K562 (cell line): ENCODE results near the gene DRC1. TPM values are rescaled to one million over a fixed set of nuclear protein-coding genes. Genes with fewer than 3 reads are reported as not detected.
A peak's percentile ranks its signal among the peaks of the same experiment; 100 is the strongest.

Experiments used
- ATAC-seq: fragments of 200-7000 bp; cut with Tn5 transposase; 3 replicates; pipeline ENCODE4 v1.9.1; 2020; ENCODE audit warnings: moderate library complexity
- BruUV-seq: library from RNA; stranded (reverse); fragments of 400-500 nt; replicated peaks from 2 replicates; lab custom pipeline; 2021; lab: Mats Ljungman, UMichigan
- CTCF ChIA-PET: fragments of 300-600 bp; formaldehyde crosslinking; extraction: SDS; loops from one replicate; lab custom pipeline; 2021; ENCODE audit warnings: low intra/inter-chr PET ratio; lab: Yijun Ruan, JAX
- POLR2A ChIA-PET: fragments of 300-600, 350-650 bp; sonication (Branson Sonifier 250); formaldehyde crosslinking; extraction: SDS; loops from one replicate; lab custom pipeline; 2021; ENCODE audit warnings: antibody characterized with exemption, inconsistent platforms; lab: Yijun Ruan, JAX
- DNase-seq, 4 experiments: peaks; one replicate each; pipeline versions ENCODE4 v3.0.0 to v3.0.0-alpha.2; 2011 to 2018; ENCODE audit warnings: low spot score in 3 of 4, mixed read lengths in 3 of 4; ENCODE audit errors: extremely low read depth in 1 of 4
- FAIRE-seq: peaks from 2 replicates; lab custom pipeline; 2011; peaks lifted over from hg19 to GRCh38; lab: Jason Lieb, UNC
- H2AFZ ChIP-seq: 2 replicates; pipeline ENCODE4 v1.6.0; 2011; ENCODE audit warnings: low read depth, low read length, control low read depth, inconsistent platforms
- H3K27ac ChIP-seq: fragments of 200-600 bp; 3 replicates; pipeline ENCODE4 v1.8.0; 2011; ENCODE audit warnings: low read depth, mild to moderate bottlenecking, control low read depth, inconsistent platforms, low read length, moderate library complexity, mixed read lengths; ENCODE audit errors: extremely low read depth
- H3K27me3 ChIP-seq, 2 experiments: fragments of 300-600 bp in 1 of 2; 2 replicates in 1 of 2; 3 replicates in 1 of 2; pipeline versions ENCODE4 v1.6.0 to v1.8.0; 2011; ENCODE audit warnings: inconsistent platforms in 2 of 2, low read length in 2 of 2, mild to moderate bottlenecking in 1 of 2, mixed read lengths in 1 of 2, moderate library complexity in 1 of 2; ENCODE audit not compliant: control insufficient read depth in 2 of 2, insufficient read depth in 2 of 2
- H3K36me3 ChIP-seq: fragments of 300-600 bp; 3 replicates; pipeline ENCODE4 v1.8.0; 2011; ENCODE audit warnings: mild to moderate bottlenecking, low read length, inconsistent platforms; ENCODE audit not compliant: control insufficient read depth, insufficient read depth
- H3K4me1 ChIP-seq, 2 experiments: fragments of 200-600 bp in 1 of 2; replicated peaks in 1 of 2; 2 replicates in 1 of 2; 3 replicates in 1 of 2; pipeline versions ENCODE4 v1.5.1 to v1.8.0; 2011; ENCODE audit warnings: inconsistent platforms in 2 of 2, low read length in 2 of 2, mild to moderate bottlenecking in 1 of 2, mixed read lengths in 1 of 2, moderate library complexity in 1 of 2; ENCODE audit not compliant: control insufficient read depth in 2 of 2, insufficient read depth in 2 of 2
- H3K4me2 ChIP-seq: 2 replicates; pipeline ENCODE4 v1.6.1; 2011; ENCODE audit warnings: low read length, control low read depth, inconsistent platforms, mixed read lengths; ENCODE audit not compliant: insufficient read depth
- H3K4me3 ChIP-seq: fragments of 200-600 bp; sonication (generic), shearing (Covaris generic); 2 replicates; pipeline ENCODE4 v1.5.1; 2016; ENCODE audit warnings: control low read depth, inconsistent platforms
- H3K79me2 ChIP-seq: fragments of 200-600 bp; 3 replicates; pipeline ENCODE4 v1.8.0; 2011; ENCODE audit warnings: low read length, inconsistent platforms; ENCODE audit not compliant: control insufficient read depth, insufficient read depth
- H3K9ac ChIP-seq, 2 experiments: 2 replicates each; pipeline versions ENCODE4 v1.6.0 to v1.6.1; 2011; ENCODE audit warnings: low read depth in 2 of 2, low read length in 2 of 2, control low read depth in 1 of 2, inconsistent platforms in 1 of 2, mild to moderate bottlenecking in 1 of 2, mixed read lengths in 1 of 2; ENCODE audit not compliant: insufficient read depth in 1 of 2
- H3K9me1 ChIP-seq: one replicate; pipeline ENCODE4 v1.6.0; 2011; ENCODE audit warnings: inconsistent platforms, mild to moderate bottlenecking, low read length, moderate library complexity; ENCODE audit not compliant: control insufficient read depth, insufficient read depth
- H3K9me3 ChIP-seq: replicated peaks from 2 replicates; pipeline ENCODE4 v1.5.1; 2011; ENCODE audit warnings: low read depth, low read length, inconsistent platforms; ENCODE audit not compliant: control insufficient read depth, insufficient read depth
- H4K20me1 ChIP-seq: replicated peaks from 2 replicates; pipeline ENCODE4 v1.6.1; 2011; ENCODE audit warnings: low read length, inconsistent platforms, mixed read lengths; ENCODE audit not compliant: control insufficient read depth, insufficient read depth
- ASH1L ChIP-seq: fragments of 450-650 bp; IDR thresholded peaks from 2 replicates; pipeline ENCODE4 v1.6.1; 2018; ENCODE audit warnings: borderline replicate concordance, mild to moderate bottlenecking, low read depth; ENCODE audit not compliant: partially characterized antibody
- C11orf30 ChIP-seq: fragments of 450-650 bp; IDR thresholded peaks from 2 replicates; pipeline ENCODE4 v1.6.1; 2016; ENCODE audit warnings: low read depth, mild to moderate bottlenecking
- CEBPB ChIP-seq: fragments of 450-650 bp; IDR thresholded peaks from 2 replicates; pipeline ENCODE4 v1.6.1; 2016; ENCODE audit warnings: missing genetic modification characterization, missing compliant biosample characterization
- GABPB2 ChIP-seq: fragments of 250-450 bp; sonication (Bioruptor Pico); conservative IDR thresholded peaks from 2 replicates; pipeline ENCODE4 v1.5.1; 2021; ENCODE audit warnings: mild to moderate bottlenecking
- MTA1 ChIP-seq: fragments of 450-650 bp; IDR thresholded peaks from 2 replicates; pipeline ENCODE4 v1.6.1; 2017; ENCODE audit warnings: borderline replicate concordance
- NRF1 ChIP-seq, 2 experiments: fragments of 450-650 bp; IDR thresholded peaks in 1 of 2; conservative IDR thresholded peaks in 1 of 2; 2 replicates each; pipeline ENCODE4 v1.6.1; 2014; ENCODE audit warnings: mild to moderate bottlenecking in 2 of 2
- RAD21 ChIP-seq, 2 experiments: fragments of 250-450 bp in 1 of 2; fragments of 450-650 bp in 1 of 2; sonication (Bioruptor Pico) in 1 of 2; formaldehyde crosslinking in 1 of 2; IDR thresholded peaks in 1 of 2; conservative IDR thresholded peaks in 1 of 2; 2 replicates each; pipeline versions ENCODE4 v1.4.0 to v1.8.0; 2020 to 2022; ENCODE audit warnings: mild to moderate bottlenecking in 2 of 2, moderate library complexity in 1 of 2
- WGBS: fragments of 100-300 bp; shearing (Covaris generic); methylation state at CpG from one replicate; pipeline ENCODE4 v1.1.6; 2016; ENCODE audit warnings: low coverage, mixed read lengths; ENCODE audit not compliant: insufficient coverage; ENCODE audit errors: missing lambda C conversion rate; 5-methylcytosine and 5-hydroxymethylcytosine counted together
- in situ Hi-C: fragments of 300-500 bp; cut with MboI; formaldehyde crosslinking; loops from 4 replicates; pipeline ENCODE4 v1.15.0; 2018; ENCODE audit warnings: inconsistent platforms, mixed read lengths
- intact Hi-C: fragments of 100-400 bp; cut with micrococcal nuclease; formaldehyde crosslinking; loops from 2 replicates; pipeline ENCODE4 v1.14.2; 2022
- polyA plus RNA-seq, 8 experiments: library from polyadenylated mRNA; depleted of rRNA in 4 of 8; stranded (reverse) in 5 of 8; unstranded in 3 of 8; fragments of >200 nt; fragmentation: Nextera tagmentation in 2 of 8; fragmentation: Illumina TruSeq in 1 of 8; extraction: Ambion mirVana in 2 of 8; extraction: Trizol in 1 of 8; gene quantifications; 2 replicates each; pipeline versions ENCODE4 v1.2.1 to v1.2.3, GENCODE V29; 2011 to 2014; ENCODE audit warnings: inconsistent platforms in 1 of 8, missing spikeins in 1 of 8
- total RNA-seq, 7 experiments: library from RNA; depleted of rRNA in 6 of 7; stranded (reverse); fragments of >200 nt in 6 of 7; fragmentation: Illumina TruSeq in 2 of 7; extraction: Trizol in 2 of 7; gene quantifications; 2 replicates each; pipeline versions ENCODE4 v1.2.1 to v1.2.3, GENCODE V29; 2011 to 2021; ENCODE audit warnings: low replicate concordance in 1 of 7
- TF ChIP-seq, protein P1 (sequence below): IDR thresholded peaks from 2 replicates; pipeline ENCODE4 v1.6.1; 2016; ENCODE audit warnings: missing genetic modification characterization, missing compliant biosample characterization
- TF ChIP-seq, protein P2 (sequence below): sonication (generic); formaldehyde crosslinking; IDR thresholded peaks from 2 replicates; pipeline ENCODE4 v1.8.1; 2023; ENCODE audit warnings: mild to moderate bottlenecking, missing genetic modification reagents
- TF ChIP-seq, protein P3 (sequence below): sonication (generic); formaldehyde crosslinking; IDR thresholded peaks from 2 replicates; pipeline ENCODE4 v1.8.0; 2022; ENCODE audit warnings: mild to moderate bottlenecking, low read depth, missing genetic modification reagents

Gene DRC1
- total and polyA plus RNA-seq, 9 of the 15 experiments (the other 6 are each of a cell fraction or from before 2014, with no cell fraction given), result 0.07 to 0.10 TPM; not detected in 7

DNA sequence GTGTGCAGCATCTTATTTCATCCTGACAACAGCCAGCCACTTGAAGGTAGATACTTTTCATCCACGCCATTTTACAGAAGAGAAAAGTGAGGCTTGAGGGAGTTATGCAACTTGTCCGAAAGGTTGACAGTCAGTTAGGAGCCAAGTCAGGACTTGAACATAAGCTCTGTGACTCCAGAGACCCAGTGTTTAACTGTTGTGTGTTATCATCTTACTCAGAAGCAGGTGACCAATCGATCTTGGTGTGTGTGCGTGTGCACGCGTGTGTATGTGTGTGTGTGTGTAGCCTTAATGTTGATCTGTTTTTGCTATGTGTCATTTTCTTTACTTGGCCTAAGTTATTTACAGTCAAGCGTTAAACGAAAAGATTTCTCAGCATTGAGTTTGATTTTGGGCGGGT lies 22.0 kb downstream of the DRC1 start:
- ChIA-PET CTCF (interaction anchor here (0.6 kb wide), 1 partner anchor 1967 kb away, joined by 5 read pairs; no protein-coding TSS in a partner anchor), POLR2A (interaction anchor here (0.7 kb wide), 1 partner anchor 32 kb away, joined by 3 read pairs; no protein-coding TSS in a partner anchor)
- Histone ChIP-seq H3K27me3 (no peaks in the 10 kb centered on the region), H3K36me3 (no peaks in the 10 kb centered on the region), H3K27ac (no peak overlapping the region), H3K9me3 (no peaks in the 10 kb centered on the region), H3K4me3 (no peak overlapping the region), H3K4me2 (no peak overlapping the region), H4K20me1 (no peaks in the 10 kb centered on the region), H3K9ac (no peak overlapping the region), H3K79me2 (no peaks in the 10 kb centered on the region), H2AFZ (no peak overlapping the region), H3K4me1 (no peaks in the 10 kb centered on the region; a peak in 1 of 5 replicates), H3K9me1 (no peaks in the 10 kb centered on the region)
- intact Hi-C loops (no loop called here), in situ Hi-C loops (no loop called here)
- DNase-seq (no peak), FAIRE-seq (no peak), ATAC-seq (no peak)
- 68% methylated on average over 8 of the region's 9 CpGs for WGBS
- TF ChIP-seq NRF1 (conservative IDR thresholded peaks at IDR 0.05 in 1 of 2, IDR thresholded peaks at IDR 0.05 in 1 of 2), result no peak
- peak; percentile 30; the same call in 1 of the 2 replicates for TF ChIP-seq CEBPB (tag)
- BruUV-seq, result no TSS peak

- H3K79me2 ChIP-seq, result no peaks in the 10 kb centered on the region
- H3K4me3 ChIP-seq, result no peak overlapping the region
- no peak overlapping the region for H3K4me2 ChIP-seq
- no peaks in the 10 kb centered on the region for H3K36me3 ChIP-seq
- no peaks in the 10 kb centered on the region for H3K9me3 ChIP-seq
- no peaks in the 10 kb centered on the region for H3K27me3 ChIP-seq
- FAIRE-seq, result no peak
- no peak overlapping the region for H3K27ac ChIP-seq
- TF ChIP-seq, protein P1, sequence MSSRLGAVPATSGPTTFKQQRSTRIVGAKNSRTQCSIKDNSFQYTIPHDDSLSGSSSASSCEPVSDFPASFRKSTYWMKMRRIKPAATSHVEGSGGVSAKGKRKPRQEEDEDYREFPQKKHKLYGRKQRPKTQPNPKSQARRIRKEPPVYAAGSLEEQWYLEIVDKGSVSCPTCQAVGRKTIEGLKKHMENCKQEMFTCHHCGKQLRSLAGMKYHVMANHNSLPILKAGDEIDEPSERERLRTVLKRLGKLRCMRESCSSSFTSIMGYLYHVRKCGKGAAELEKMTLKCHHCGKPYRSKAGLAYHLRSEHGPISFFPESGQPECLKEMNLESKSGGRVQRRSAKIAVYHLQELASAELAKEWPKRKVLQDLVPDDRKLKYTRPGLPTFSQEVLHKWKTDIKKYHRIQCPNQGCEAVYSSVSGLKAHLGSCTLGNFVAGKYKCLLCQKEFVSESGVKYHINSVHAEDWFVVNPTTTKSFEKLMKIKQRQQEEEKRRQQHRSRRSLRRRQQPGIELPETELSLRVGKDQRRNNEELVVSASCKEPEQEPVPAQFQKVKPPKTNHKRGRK (tag), result no peak
- TF ChIP-seq ASH1L (no peak), C11orf30 (no peak), RAD21 (CRISPR knock-in tag; conservative IDR thresholded peaks at IDR 0.05 in 1 of 2, IDR thresholded peaks at IDR 0.05 in 1 of 2) (no peak), GABPB2 (CRISPR knock-in tag) (no peak), MTA1 (no peak)
- TF ChIP-seq, protein P2, sequence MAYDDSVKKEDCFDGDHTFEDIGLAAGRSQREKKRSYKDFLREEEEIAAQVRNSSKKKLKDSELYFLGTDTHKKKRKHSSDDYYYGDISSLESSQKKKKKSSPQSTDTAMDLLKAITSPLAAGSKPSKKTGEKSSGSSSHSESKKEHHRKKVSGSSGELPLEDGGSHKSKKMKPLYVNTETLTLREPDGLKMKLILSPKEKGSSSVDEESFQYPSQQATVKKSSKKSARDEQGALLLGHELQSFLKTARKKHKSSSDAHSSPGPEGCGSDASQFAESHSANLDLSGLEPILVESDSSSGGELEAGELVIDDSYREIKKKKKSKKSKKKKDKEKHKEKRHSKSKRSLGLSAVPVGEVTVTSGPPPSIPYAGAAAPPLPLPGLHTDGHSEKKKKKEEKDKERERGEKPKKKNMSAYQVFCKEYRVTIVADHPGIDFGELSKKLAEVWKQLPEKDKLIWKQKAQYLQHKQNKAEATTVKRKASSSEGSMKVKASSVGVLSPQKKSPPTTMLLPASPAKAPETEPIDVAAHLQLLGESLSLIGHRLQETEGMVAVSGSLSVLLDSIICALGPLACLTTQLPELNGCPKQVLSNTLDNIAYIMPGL (CRISPR knock-in tag), result no peak
- TF ChIP-seq, protein P3, sequence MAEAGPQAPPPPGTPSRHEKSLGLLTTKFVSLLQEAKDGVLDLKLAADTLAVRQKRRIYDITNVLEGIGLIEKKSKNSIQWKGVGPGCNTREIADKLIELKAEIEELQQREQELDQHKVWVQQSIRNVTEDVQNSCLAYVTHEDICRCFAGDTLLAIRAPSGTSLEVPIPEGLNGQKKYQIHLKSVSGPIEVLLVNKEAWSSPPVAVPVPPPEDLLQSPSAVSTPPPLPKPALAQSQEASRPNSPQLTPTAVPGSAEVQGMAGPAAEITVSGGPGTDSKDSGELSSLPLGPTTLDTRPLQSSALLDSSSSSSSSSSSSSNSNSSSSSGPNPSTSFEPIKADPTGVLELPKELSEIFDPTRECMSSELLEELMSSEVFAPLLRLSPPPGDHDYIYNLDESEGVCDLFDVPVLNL (CRISPR knock-in tag), result no peak
- ChIA-PET CTCF (interaction anchor here (0.6 kb wide), 1 partner anchor 1967 kb away, joined by 5 read pairs; no protein-coding TSS in a partner anchor), POLR2A (no interaction called here)
- in situ Hi-C loops, result no loop called here
- intact Hi-C loops, result no loop called here
- DNase-seq, result no peak
- ATAC-seq, result peak; percentile 46; the same call in 1 of the 3 replicates
- no peaks in the 10 kb centered on the region; a peak in 1 of 5 replicates for H3K4me1 ChIP-seq
- 6% methylated on average over 3 of the region's 3 CpGs for WGBS
- no TSS peak for BruUV-seq
- no peak overlapping the region for H3K9ac ChIP-seq
- H4K20me1 ChIP-seq, result no peaks in the 10 kb centered on the region
- no peak overlapping the region for H2AFZ ChIP-seq
- no peaks in the 10 kb centered on the region for H3K9me1 ChIP-seq
These were observed 22.5 kb downstream of the DRC1 start for GRCh38 chr2:26424221-26424620.
